ENCODE results near the gene LIN28B. TPM values are rescaled to one million over a fixed set of nuclear protein-coding genes. Genes with fewer than 3 reads are reported as not detected.
"Not testable (repeated sequence)": the region's sequence is repeated elsewhere in the genome, so short reads cannot be mapped to it uniquely, and the experiment has no call there.

Gene LIN28B
- total RNA-seq, 1 experiment from 2014 or later: not detected

DNA sequence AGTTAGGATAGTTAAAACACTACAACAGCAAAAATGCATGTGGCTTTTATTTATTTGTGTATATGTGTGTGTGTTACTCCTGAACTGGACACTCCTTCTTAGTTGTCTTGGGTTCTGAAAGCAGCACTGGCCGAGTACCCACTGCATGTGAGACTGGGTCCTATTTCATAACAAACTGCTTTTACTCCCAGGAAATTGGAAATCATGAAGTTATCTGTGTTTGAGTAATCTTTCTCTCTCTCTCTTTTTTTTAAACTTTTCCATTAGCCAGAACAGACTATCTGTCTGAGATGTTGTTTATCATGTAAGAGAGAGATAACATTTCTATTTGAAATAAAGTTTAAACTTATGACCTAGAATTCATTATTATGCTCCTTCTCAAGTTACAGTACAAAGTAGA is 110.4 kb downstream of the LIN28B start:
- no peak for DNase-seq (ENCODE audit: low spot score)

DNA sequence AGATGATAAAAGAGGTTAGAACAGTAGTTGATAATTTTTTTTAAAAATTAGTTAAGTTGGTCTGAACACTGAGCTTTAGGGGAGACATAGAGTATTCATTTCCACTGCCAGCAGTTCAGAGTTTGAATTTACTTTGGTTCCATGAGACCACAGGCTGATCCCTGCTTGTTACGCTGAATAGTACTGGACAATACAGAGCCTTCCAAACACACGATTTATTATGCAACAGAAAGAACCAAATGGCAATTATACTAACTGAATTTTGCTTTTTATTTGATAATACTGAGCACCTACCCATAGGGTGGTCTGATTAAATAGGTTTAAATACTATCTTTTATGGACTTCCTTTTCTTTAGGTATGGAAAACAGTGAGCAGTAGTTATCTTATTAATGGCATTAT is 111.5 kb downstream of the LIN28B start:
- no peak for DNase-seq (ENCODE audit: low spot score)

DNA sequence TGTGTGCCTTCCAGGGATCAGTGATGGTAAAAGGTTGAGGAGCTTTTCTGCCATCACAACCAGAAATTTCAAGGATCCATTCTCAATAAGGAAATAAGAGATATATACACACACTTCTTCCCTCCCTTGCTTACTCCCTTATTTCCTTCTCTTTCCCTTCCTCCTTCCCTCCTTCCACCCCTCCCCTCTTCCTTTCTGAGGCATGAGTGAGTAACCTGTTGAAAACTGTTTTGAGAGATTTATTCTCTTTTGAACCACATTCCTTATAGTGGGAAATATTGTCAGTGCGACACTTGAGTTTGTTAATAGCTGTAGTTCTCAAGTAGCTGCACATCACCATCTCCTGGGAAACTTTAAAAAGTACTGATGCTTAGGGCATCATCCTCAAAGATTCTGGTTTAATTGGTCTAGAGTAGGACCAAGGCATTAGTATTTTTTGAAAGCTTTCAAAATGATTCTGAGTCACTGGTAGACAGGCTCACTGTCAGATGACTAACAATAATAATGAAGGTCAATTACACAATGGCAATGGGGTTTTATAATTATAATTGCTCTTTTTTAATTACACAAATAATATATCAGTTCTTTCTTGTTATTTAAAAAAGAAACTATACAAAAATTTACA is 113.0 kb downstream of the LIN28B start:
- DNase-seq (ENCODE audit: low spot score): no peak

DNA sequence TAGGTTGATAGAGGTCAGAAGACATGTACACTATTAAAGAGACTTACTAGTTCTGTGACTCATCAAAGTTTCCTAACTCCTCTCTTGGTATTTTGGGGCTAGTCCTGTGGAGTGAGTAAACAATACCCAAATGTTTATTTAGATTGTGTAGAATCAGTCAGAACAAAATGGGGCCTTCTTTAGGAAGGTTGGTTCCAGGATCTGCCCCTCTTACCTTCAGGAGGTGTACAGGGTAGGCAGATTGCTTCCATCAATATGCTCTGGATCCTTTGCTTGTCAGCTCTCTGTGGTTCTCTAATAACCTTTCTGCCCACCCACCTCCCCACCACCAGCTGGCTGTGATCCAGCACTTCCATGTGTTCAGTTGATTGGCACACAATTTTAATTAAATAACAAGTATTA is 115.9 kb downstream of the LIN28B start:
- DNase-seq (ENCODE audit: low spot score): peak; percentile 47

DNA sequence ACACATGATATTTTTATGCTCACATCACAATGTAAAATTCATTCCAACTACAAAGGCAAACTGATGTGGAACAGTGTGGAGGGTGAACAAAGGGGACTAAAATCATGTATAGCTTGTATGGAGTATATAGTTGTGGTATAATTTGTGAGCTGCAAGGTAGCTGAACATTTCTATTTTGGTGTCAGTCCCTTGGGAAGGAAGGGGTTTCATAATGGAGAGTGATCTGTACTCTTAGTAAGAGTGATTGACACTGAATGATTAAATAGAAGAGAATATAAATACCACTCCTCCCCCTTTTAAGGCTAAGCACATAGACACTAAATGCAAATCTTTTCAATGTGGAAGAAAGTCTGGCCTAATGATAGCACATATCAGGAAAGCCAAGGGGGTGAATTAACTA is 118.3 kb downstream of the LIN28B start:
- DNase-seq (ENCODE audit: low spot score): no peak

DNA sequence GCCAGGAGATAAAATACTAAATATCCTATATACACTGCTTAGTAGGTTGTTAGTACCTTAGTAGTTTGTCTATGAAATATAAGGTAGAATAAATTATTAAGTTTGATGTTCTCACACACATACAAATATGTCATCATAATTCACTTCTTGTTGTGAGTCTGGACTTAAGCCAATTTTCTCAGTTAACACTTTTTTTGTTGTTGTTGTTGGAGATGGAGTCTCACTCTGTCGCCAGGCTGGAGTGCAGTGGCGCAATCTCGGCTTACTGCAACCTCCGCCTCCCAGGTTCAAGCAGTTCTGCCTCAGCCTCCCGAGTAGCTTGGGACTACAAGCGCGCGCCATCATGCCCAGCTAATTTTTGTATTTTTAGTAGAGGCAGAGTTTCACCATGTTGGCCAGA is 119.5 kb downstream of the LIN28B start:
- DNase-seq (ENCODE audit: low spot score): not testable (repeated sequence)

DNA sequence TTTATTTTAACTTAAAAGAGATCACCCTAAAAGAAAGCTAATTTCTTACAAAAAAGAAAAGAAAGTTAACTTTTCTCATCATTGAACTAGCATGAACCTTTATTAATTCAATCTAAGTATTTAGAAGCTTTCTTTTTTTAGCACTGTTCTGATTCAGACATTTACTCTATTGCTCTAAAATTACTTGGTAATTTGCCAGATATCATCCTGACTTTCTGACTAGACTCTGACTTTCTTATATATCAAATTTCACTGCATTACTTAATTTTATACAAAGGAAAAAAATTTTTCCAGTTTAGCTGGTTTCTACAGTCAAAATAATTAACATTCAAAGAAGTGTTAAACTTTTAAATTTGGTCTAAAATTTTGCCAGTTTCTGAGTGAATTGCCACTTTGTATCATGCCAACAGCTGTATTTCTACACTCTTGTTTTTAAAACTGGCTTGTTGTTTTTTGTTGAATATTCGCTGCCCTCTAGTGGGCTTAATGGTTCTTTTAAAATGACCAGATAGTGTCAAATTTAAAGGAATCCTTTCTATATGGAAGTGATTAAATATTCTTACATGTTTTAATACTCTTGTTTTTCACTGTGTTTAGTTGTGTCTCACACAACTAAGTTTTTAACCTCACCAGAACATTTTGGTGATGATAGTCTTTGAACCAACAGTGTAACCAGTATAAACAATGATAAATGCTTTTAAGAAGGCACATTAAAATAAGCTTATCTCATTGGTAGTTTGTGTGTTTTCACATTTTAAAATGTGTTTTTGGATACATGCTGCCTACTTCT is 120.9 kb downstream of the LIN28B start:
- peak; percentile 14 for DNase-seq (ENCODE audit: low spot score)

DNA sequence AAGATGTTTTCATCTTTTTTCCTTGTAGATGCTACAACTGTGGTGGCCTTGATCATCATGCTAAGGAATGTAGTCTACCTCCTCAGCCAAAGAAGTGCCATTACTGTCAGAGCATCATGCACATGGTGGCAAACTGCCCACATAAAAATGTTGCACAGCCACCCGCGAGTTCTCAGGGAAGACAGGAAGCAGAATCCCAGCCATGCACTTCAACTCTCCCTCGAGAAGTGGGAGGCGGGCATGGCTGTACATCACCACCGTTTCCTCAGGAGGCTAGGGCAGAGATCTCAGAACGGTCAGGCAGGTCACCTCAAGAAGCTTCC is 121.4 kb downstream of the LIN28B start:
- no peak for DNase-seq (ENCODE audit: low spot score)

DNA sequence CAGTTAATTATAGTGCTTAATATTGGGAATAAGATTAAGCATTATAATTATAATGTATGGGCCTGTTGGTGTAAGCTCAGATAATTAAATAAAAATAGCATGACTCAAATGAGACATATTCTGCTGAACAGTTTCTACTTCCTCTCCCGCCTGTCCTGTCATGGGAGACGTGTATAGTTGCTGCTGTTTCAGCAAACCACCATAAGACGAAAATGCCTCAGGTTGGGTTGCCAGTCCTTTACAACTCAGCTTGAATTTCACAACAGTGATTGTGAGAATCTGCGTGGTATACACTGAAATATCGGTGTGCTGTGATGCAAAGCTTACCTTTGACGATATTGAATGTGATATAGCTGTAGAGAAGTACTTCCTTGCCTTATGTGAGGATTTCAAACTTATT is 123.4 kb downstream of the LIN28B start:
- no peak for DNase-seq (ENCODE audit: low spot score)

DNA sequence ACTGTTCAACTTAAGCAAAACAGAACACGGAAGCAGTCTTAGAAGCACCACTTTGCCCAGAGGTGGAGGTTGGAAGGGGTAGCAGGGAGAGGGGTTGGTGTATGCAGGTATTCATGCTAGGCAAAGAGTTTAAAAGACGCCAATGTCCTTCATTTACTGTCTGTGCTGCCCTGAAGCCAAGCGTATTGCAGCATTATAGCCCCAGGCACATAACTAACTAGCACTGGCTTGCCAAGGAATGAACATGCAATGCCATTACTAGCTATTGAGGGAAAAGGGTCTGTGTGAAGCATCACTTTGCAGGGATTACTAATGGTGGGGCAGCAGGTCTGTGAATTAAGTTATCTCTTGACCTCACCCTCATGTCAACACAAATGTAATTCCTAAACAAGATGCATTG is 124.8 kb downstream of the LIN28B start:
- DNase-seq (ENCODE audit: low spot score): not testable (repeated sequence)

DNA sequence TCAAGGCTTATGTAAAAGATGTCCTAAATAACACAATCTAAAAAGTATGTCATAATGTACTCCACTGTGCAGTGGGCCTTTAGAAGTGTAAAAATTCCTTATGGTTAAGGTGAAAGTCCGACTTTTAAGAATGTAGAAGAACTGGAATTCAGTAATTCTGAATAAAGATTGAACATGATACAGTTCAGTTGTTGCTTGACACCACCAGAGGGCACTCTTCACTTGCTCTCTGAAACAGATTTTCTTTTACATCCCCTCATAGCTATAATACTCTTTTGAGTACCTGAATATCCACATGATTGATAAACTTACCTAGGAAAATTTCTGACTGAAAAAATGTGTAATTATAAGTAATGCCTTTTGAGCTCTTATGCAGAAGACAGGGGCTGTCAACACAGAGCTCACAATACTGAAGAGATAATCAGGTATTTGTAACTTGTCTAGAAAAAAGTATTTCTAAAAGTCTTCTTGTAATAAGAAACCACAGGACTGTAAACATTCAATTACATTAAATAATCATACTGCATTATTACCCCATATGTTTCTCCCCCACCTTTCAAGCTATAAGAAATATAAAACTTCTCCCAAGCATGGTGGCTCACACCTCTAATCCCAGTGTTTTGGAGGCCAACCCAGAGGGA is 130.8 kb downstream of the LIN28B start:
- peak; percentile 46 for DNase-seq (ENCODE audit: low spot score)

DNA sequence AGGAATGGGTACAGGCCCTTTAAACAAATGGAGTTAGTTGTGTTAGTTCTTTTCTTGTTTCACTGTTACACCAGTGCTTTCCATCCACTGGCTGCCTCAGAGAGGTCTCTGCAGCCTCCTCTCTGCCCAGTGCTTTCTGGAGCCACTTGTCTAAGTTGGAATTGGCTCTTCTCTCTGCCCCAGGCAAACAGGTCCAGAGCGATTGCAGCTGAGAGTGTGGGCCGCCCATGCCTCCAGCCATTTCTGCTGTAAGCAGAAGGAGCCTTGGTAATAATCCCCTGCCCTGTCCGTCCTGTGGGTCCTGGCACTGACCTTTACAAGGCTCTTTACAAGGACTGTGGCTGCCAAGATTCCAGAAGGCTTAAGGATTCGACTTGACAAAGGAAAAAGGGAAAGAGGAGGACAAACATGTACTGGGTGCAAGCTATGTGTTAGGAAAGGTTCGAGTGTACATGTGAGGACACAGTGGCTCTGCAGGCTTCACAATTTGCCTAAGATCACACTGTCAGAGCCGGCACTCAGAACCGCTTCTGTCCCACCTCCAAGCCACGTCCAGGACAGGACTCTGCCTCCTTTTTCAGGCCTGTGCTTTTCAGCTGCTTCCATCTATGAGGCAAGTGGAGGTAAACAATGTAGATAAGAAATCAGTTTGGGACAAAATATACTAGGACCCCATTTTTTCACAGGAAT is 134.4 kb downstream of the LIN28B start:
- DNase-seq (ENCODE audit: low spot score): no peak

DNA sequence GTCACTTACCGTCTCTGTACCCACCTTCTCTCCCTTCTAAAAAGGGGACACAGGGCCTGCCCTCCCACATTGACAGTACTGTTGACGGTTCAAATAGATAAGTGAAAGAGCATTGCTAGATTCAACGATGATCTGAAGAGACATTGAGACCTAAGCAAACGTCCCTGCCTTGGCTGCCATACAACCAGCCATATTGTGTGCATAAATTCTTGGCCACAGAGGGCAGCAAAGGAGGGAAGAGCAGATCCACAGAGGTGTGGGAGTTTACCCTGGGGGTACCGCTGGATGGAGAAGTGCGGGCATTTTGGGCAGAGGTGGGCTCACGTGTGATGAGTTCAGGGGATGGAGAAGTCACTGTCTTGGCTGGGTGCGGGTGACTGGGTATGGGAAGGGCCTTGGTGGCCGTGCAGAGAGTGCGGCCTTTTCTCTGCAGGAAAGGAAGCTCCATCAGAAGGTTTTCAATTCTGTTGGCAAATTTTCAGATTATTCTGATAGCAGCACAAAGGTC is 137.3 kb downstream of the LIN28B start:
- no peak for DNase-seq (ENCODE audit: low spot score)

DNA sequence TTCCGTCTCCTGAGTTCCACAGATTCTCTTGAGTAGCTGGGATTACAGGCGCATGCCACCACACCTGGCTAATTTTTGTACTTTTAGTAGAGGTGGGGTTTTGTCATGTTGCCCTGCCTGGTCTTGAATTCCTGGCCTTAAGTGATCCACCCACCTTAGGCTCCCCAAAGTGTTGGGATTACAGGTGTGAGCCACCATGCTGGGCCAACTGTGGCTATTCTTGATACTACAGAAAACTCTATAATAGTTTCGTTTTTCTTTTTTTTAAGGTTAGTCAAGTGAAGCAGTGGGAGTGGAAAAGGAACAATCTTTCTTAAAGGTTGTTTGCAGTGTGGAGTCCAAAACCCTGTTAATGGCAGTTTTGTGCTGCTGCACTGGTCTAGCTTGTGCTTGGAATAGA is 138.2 kb downstream of the LIN28B start:
- no peak for DNase-seq (ENCODE audit: low spot score)

DNA sequence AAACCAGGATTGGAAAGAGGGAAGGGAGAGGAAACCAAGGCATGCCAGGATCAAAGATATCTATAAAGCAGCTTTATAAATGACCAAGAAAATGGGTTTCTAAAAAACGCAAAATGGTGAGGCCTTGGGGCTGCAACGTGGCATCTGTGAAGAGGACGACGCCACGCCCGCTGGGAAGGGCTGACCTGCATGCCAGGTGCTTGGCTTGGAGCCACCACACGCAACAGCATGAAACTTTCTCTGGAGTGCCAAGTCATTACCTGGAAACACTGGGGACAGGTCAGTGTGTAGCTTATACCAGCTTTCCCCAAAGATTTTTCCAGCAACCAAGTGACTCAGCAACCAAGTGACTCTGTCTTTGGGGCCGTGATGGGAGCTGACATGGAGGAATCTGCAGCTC is 140.4 kb downstream of the LIN28B start:
- no peak for DNase-seq (ENCODE audit: low spot score)

DNA sequence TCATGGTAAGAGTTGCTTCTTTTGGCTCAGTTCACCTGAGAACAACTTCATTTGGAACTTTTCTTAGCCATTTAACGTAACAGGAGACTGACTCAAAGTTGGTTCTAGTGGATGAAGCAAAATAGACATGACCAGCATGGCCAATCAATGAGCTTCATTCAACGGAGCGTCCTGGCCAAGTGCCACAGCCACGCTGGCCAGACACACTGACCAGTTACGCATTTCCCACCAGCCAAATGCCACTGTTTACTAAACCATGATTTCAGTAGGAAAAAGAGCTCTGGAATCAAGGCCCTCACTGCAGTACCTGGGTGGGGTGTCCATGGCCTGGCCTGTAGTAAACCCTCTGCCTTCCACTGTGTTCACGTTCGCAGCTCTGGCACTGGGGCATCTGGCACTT is 142.5 kb downstream of the LIN28B start:
- DNase-seq (ENCODE audit: low spot score): no peak

DNA sequence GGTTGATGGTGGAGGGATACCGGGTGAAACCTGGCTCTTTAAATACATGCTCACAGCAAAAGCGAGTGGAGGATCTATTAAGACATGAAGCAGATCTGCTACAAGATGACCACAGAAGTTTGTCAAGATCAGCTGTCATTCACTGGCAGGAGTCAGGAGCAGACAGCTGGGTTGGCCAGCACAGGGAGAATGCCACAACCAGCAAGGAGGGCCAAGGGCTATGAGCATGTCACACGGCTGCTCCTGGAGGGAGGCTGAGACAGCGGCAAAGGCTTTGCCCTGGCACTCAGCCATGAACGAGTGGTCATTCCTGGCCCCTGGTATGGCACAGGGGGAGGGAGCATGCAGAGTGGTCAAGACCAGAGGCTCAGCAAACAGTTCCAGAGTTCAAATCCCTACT is 145.3 kb downstream of the LIN28B start:
- no peak for DNase-seq (ENCODE audit: low spot score)

DNA sequence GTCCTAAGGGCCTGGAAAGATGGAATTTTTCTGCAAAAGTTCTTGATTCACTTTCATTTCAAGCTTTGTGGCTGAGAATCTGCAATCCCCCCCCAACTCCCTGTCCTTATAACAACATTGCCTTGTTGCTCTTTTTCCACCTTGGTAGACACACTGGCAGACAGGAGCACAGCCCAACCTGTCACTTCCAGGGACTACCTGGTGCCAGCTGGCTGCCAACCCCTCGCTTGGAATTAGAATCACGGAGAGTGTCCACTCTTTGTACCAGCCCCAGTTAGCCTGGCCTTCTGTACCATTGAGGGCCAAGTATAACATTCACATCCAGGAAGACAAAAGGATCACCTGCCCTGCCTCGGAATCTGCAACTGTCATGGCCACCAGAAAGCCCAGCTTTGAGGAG is 148.2 kb downstream of the LIN28B start:
- no peak for DNase-seq (ENCODE audit: low spot score)

DNA sequence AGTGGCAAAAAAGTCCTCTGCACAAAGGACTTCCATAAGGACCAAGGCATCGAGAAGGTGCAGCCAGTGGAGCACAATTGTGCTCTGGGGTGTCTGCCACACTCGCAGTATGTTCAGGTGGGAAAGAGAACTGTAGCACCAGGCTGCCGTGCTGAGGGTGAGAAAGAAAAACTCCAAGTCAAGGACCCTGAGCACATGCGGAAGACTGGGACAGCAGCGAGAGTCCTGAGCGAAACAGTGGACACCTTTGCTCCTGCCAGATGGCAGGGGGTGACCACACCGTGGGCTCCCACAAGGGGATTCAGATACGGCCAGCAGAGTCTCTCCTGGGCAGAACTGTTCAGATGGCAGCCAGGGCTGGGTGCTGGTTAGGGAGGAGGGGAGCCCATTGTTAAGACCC is 149.4 kb downstream of the LIN28B start:
- no peak for DNase-seq (ENCODE audit: low spot score)

DNA sequence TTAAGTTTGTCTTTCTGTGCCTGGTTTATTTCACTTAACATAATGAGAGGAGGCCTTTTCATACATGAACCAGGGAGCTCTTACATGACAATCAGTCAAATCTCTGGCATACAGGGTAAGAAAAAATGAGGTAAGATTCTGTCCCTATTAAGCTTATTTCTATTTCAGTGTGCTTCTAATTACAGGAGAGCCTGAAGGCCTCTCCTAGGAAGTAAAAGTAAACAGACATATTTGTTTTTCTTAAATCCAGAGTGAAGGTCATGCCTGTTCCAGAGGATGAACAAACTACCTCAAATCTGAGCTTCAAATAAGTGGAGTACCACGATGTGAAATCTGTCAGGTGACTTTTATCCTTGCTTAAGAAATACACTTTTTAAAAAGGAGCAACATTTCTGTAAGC is 150.3 kb downstream of the LIN28B start:
- no peak for DNase-seq (ENCODE audit: low spot score)

DNA sequence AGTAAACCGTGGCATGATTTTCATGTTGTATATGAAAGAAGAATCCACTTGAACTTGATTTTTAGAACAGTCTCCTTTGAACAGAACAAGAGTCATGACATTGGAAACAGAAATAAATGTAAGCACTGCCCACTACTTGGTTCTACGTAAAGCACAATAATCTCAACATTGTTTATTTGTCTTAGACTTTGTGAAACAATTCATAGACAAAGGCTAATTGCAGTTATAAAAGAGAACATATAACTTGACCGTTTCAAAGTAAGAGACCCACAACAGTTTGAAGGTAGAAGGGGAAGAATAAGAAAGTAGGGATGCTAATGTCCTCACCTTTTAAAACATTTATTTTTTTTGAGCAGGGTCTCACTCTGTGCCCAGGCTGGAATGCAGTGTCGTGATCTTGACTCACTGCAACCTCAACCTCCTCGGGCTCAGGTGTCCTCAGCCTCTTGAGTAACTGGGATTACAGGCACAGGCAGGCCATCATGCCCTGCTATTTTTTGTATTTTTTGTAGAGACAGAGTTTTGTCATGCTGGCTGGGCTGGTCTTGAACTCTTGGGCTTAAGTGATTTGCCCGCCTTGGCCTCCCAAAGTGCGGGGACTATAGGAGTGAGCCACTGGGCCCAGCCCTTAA is 151.8 kb downstream of the LIN28B start:
- DNase-seq (ENCODE audit: low spot score): no peak

Measured in H4 (cell line).